Measurements from ENCODE around the gene ARMC12. TPM values are rescaled to one million over a fixed set of nuclear protein-coding genes. Genes with fewer than 3 reads are reported as not detected.

The ARMC12 gene
- total and polyA plus RNA-seq, 2 of the 13 experiments (the other 11 are each of a cell fraction or from before 2014, with no cell fraction given), result 1.3 TPM; not detected in 1

DNA sequence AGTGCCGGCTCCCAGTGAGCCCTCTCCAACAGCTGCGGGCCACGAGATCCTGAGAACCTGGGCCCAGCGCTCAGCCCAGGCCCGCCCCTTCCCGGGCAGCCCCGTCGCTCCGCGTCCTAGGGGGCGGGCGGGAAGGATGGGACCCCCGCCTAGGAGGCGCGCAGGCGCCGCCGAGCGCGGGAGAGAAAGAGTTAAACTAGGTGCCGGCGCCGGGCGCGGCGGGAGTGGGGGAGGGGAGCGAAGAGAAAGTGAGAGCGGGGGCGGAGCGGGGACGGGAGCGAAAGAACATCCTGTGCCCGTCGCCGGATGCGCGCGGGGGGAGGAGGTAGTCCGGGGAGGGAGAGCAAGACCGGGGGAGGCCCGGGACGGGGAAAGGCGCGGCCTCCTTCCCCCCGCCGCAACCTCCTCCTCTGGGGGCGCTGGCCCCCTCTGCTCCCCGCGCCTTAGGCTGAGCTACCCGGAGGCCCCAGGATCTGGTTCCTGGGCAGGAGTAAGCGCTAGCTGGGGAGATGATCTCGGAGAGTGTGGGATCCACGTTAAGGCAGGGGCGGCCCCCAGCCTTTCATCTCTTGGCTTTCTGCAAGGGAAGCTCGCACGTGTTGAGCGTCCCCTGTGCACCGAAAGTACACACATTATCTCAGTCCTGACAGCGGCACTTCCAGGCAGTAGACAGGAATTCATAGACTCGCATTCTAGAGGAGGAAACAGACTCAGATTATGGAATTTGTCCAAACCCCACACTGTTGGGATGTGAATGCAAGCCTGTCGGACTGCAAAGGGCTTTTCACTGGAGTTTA lies 4.9 kb upstream of the ARMC12 start (continued):
- TF ChIP-seq, protein P1, sequence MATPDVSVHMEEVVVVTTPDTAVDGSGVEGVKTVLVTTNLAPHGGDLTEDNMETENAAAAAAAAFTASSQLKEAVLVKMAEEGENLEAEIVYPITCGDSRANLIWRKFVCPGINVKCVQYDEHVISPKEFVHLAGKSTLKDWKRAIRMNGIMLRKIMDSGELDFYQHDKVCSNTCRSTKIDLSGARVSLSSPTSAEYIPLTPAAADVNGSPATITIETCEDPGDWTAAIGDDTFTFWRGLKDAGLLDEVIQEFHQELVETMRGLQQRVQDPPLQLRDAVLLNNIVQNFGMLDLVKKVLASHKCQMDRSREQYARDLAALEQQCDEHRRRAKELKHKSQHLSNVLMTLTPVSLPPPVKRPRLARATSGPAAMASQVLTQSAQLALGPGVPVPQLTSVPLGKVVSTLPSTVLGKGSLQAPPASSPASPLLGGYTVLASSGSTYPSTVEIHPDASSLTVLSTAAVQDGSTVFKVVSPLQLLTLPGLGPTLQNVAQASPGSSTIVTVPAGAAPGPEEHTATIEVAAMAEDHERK (CRISPR knock-in tag; IDR thresholded peaks at IDR 0.05; ENCODE audit: low read depth), result peak; percentile 49
- TF ChIP-seq JUNB (CRISPR knock-in tag; IDR thresholded peaks at IDR 0.05; ENCODE audit: borderline replicate concordance) (no peak), TP53 (CRISPR knock-in tag; conservative IDR thresholded peaks at IDR 0.05) (no peak), NFE2L1 (CRISPR knock-in tag; IDR thresholded peaks at IDR 0.05; ENCODE audit: borderline replicate concordance) (no peak; the same call in 1 of the 2 replicates), ZNF703 (CRISPR knock-in tag; IDR thresholded peaks at IDR 0.05; ENCODE audit: borderline replicate concordance) (no peak; the same call in 1 of the 2 replicates), RFX3 (CRISPR knock-in tag; IDR thresholded peaks at IDR 0.05) (no peak), RXRB (CRISPR knock-in tag; IDR thresholded peaks at IDR 0.05; ENCODE audit: borderline replicate concordance) (peak; percentile 74), BHLHE40 (IDR thresholded peaks at IDR 0.05; ENCODE audit: low read length) (peak; percentile 98), CENPT (CRISPR knock-in tag; IDR thresholded peaks at IDR 0.05; ENCODE audit: low read depth) (no peak), ZNF569 (CRISPR knock-in tag; IDR thresholded peaks at IDR 0.05; ENCODE audit: borderline replicate concordance) (no peak), DNMT1 (CRISPR knock-in tag; IDR thresholded peaks at IDR 0.05) (no peak), ZNF10 (CRISPR knock-in tag; IDR thresholded peaks at IDR 0.05; ENCODE audit: borderline replicate concordance, low read depth) (no peak), NR2F2 (IDR thresholded peaks at IDR 0.05; ENCODE audit: borderline replicate concordance, low read depth) (peak; percentile 46; the same call in 1 of the 2 replicates)
- TF ChIP-seq, protein P2, sequence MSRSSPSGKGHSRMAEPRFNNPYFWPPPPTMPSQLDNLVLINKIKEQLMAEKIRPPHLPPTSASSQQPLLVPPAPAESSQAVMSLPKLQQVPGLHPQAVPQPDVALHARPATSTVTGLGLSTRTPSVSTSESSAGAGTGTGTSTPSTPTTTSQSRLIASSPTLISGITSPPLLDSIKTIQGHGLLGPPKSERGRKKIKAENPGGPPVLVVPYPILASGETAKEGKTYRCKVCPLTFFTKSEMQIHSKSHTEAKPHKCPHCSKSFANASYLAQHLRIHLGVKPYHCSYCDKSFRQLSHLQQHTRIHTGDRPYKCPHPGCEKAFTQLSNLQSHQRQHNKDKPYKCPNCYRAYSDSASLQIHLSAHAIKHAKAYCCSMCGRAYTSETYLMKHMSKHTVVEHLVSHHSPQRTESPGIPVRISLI (CRISPR knock-in tag; IDR thresholded peaks at IDR 0.05; ENCODE audit: borderline replicate concordance), result no peak
- TF ChIP-seq, protein P3, sequence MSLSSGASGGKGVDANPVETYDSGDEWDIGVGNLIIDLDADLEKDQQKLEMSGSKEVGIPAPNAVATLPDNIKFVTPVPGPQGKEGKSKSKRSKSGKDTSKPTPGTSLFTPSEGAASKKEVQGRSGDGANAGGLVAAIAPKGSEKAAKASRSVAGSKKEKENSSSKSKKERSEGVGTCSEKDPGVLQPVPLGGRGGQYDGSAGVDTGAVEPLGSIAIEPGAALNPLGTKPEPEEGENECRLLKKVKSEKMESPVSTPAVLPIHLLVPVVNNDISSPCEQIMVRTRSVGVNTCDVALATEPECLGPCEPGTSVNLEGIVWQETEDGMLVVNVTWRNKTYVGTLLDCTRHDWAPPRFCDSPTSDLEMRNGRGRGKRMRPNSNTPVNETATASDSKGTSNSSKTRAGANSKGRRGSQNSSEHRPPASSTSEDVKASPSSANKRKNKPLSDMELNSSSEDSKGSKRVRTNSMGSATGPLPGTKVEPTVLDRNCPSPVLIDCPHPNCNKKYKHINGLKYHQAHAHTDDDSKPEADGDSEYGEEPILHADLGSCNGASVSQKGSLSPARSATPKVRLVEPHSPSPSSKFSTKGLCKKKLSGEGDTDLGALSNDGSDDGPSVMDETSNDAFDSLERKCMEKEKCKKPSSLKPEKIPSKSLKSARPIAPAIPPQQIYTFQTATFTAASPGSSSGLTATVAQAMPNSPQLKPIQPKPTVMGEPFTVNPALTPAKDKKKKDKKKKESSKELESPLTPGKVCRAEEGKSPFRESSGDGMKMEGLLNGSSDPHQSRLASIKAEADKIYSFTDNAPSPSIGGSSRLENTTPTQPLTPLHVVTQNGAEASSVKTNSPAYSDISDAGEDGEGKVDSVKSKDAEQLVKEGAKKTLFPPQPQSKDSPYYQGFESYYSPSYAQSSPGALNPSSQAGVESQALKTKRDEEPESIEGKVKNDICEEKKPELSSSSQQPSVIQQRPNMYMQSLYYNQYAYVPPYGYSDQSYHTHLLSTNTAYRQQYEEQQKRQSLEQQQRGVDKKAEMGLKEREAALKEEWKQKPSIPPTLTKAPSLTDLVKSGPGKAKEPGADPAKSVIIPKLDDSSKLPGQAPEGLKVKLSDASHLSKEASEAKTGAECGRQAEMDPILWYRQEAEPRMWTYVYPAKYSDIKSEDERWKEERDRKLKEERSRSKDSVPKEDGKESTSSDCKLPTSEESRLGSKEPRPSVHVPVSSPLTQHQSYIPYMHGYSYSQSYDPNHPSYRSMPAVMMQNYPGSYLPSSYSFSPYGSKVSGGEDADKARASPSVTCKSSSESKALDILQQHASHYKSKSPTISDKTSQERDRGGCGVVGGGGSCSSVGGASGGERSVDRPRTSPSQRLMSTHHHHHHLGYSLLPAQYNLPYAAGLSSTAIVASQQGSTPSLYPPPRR (CRISPR knock-in tag; IDR thresholded peaks at IDR 0.05; ENCODE audit: borderline replicate concordance), result peak; percentile 50; the same call in 1 of the 2 replicates

Measured in HepG2 (cell line).